IPS DF 4.7 (cell line): ENCODE results near the gene KIR3DL2.
"Not testable (repeated sequence)": the region's sequence is repeated elsewhere in the genome, so short reads cannot be mapped to it uniquely, and the experiment has no call there.

Source experiments
- DNase-seq: peaks from one replicate; pipeline ENCODE4 v3.0.0-alpha.2; 2013; ENCODE audit warnings: low spot score; ENCODE audit errors: extremely low read depth

KIR3DL2 gene

GRCh38 chr19:54850061-54850640, at the start of gene KIR3DL2:
Gene KIR3DL2, plus strand, starts transcription at chr19:54850443. Its CDS starts 33 bp downstream, at chr19:54850476.
- not testable (repeated sequence) for DNase-seq

- no peak for DNase-seq
These were observed 46.8 kb upstream of the KIR3DL2 start, which contains the start of gene KIR2DL4 for GRCh38 chr19:54803410-54803809. Gene KIR2DL4, plus strand, starts transcription at chr19:54803610. Its CDS starts 42 bp downstream, at chr19:54803652.

- no peak for DNase-seq
These were observed 46.1 kb upstream of the KIR3DL2 start for GRCh38 chr19:54804101-54804500.

DNA sequence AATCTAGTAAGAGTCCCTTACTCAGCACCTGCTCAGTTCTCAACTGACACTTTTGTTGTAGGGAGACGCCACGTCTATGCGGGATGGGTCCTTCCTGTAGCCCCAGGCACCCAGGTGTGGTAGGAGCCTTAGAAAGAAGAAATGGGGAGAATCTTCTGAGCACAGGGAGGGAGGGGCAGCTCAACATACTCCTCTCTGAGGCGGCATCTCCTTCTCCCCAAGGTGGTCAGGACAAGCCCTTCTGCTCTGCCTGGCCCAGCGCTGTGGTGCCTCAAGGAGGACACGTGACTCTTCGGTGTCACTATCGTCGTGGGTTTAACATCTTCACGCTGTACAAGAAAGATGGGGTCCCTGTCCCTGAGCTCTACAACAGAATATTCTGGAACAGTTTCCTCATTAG, 45.7 kb upstream of the KIR3DL2 start:
- no peak for DNase-seq

GRCh38 chr19:54805665-54806515, 44.4 kb upstream of the KIR3DL2 start:
- DNase-seq = no peak

GRCh38 chr19:54806516-54806838, 43.8 kb upstream of the KIR3DL2 start:
- no peak for DNase-seq

GRCh38 chr19:54814571-54814970, 35.7 kb upstream of the KIR3DL2 start:
- not testable (repeated sequence) for DNase-seq

- not testable (repeated sequence) for DNase-seq
These were observed 34.0 kb upstream of the KIR3DL2 start, which contains the start of gene KIR3DL1 for GRCh38 chr19:54816251-54816650. Gene KIR3DL1, plus strand, starts transcription at chr19:54816468.

DNA sequence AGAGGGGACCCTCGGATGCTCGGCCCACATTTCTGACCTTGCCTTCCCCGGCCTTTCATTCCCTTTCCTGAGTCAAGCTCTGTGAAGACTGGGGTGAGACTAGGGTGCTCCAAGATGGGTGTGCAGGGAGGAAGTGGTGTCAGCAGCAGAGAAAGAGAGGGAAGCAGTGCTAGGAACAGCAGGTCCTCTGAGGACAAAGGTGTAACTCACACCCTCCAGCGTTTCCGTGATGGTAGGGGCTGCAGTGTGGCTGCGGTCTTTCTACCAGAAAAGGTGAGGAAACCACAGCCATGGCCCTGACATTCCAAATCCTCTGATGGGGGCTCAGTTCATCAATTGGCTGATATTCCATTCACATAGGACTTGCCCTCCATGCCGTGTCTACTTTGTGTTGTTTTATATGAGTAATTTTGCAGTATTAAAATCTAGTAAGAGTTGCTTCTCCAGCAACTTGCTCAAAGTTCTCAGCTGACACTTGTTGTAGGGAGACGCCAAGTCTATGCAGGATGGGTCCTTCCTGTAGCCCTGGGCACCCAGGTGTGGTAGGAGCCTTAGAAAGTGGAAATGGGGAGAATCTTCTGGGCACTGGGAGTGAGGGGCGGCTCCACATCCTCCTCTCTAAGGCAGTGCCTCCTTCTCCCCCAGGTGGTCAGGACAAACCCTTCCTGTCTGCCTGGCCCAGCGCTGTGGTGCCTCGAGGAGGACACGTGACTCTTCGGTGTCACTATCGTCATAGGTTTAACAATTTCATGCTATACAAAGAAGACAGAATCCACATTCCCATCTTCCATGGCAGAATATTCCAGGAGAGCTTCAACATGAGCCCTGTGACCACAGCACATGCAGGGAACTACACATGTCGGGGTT, 32.3 kb upstream of the KIR3DL2 start:
- no peak for DNase-seq

DNA sequence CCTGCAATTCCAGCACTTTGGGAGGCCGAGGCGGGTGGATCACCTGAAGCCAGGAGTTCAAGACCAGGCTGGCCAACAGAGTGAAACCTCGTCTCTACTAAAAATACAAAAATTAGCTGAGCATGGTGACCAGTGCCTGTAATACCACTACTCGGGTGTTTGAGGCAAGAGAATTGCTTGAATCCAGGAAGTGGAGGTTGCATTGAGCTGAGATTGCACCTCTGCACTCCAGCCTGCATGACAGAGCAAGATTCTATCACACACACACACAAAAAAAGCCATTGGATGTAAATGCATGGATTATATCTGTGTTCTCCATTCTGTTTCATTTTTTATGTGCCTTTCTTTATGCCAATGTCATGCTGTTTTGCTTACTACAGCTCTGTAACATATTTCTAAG, 25.8 kb upstream of the KIR3DL2 start:
- not testable (repeated sequence) for DNase-seq

DNA sequence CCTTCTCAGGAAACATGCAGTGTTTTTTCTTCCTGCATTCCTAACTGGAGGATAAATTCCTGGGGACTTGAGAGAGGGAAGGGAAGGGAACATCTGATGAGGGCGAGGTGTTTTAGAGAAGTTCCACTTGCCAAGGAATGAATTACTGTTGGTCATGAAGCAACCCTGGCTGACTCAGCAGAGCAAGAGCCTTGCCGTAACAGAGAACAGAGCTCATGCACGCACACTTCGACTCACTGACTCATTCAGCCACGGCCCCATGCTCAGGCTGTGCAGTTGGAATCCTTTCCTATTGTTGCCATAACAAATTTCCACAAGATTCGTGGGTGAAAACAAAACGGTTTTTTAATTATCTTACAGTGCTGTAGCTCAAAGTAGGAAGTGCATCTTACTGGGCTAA, 24.9 kb upstream of the KIR3DL2 start:
- DNase-seq = not testable (repeated sequence)

GRCh38 chr19:54828064-54828463, 22.2 kb upstream of the KIR3DL2 start:
- DNase-seq = not testable (repeated sequence)

DNA sequence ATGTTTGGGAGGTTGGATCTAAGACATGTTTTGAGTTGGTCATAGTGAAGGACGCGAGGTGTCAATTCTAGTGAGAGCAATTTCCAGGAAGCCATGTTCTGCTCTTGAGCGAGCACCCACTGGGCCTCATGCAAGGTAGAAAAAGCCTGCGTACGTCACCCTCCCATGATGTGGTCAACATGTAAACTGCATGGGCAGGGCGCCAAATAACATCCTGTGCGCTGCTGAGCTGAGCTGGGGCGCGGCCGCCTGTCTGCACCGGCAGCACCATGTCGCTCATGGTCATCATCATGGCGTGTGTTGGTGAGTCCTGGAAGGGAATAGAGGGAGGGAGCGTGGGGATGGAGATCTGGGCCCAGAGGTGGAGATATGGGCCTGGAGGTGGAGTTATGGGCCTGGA, 17.7 kb upstream of the KIR3DL2 start, which contains the start of gene KIR2DS4:
Gene KIR2DS4, plus strand, starts transcription at position 181 of the 400 bp plus-strand sequence.
- DNase-seq = not testable (repeated sequence)

DNA sequence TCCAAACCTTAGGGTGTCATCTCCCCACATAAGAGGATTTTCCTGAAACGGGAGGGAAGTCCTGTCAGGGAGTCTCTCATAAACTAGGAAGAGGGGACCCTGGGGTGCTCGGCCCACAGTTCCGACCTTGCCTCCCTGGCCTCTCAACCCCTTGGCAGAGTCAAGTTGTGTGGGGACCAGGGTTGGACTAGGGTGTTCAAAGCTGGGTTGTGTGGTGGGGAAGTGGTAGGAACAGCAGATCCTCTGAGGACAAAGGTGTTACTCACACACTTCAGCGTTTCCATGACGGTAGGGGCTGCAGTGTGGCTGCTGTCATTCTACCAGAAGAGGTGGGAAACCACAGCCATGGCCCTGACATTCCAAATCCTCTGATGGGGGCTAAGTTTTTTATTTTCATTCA, 15.1 kb upstream of the KIR3DL2 start:
- not testable (repeated sequence) for DNase-seq

GRCh38 chr19:54837522-54837921, 12.7 kb upstream of the KIR3DL2 start:
- DNase-seq = not testable (repeated sequence)

DNA sequence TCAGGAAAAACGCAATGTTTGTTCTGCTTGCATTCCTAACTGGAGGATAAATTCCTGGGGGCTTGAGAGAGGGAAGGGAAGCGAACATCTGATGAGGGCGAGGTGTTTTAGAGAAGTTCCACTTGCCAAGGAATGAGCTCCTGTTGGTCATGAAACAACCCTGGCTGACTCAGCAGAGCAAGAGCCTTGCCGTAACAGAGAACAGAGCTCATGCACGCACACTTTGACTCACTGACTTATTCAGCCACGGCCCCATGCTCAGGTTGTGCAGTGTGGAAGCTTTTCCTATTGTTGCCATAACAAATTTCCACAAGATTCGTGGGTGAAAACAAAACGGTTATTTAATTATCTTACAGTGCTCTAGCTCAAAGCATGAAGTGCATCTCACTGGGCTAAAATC, 7.1 kb upstream of the KIR3DL2 start:
- not testable (repeated sequence) for DNase-seq

DNA sequence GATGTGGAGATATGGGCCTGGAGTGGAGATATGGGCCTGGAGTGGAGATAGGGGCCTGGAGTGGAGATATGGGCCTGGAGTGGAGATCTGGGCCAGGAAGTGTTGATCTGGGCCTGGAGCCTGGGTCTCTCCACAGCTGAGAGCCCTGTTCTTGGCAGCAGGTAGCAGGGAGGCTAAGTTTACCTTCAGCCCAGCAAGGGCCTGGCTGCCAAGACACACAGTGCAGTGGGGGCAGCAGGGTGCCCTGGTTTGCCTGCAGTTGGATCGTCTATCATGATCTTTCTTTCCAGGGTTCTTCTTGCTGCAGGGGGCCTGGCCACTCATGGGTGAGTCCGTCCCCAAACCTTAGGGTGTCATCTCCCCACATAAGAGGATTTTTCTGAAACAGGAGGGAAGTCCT, 687 bp downstream of the KIR3DL2 start:
- DNase-seq = no peak

DNA sequence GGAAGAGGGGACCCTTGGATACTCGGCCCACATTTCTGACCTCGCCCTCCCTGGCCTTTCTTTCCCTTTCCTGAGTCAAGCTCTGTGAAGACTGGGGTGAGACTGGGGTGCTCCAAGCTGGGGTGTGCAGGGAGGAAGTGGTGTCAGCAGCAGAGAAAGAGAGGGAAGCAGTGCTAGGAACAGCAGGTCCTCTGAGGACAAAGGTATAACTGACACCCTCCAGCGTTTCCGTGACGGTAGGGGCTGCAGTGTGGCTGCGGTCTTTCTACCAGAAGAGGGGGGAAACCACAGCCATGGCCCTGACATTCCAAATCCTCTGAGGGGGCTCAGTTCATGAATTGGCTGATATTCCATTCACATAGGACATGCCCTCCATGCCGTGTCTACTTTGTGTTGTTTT, 1.1 kb downstream of the KIR3DL2 start:
- no peak for DNase-seq

GRCh38 chr19:54855241-54855640, 5.0 kb downstream of the KIR3DL2 start:
- not testable (repeated sequence) for DNase-seq

GRCh38 chr19:54858476-54858875, 8.2 kb downstream of the KIR3DL2 start:
- not testable (repeated sequence) for DNase-seq

GRCh38 chr19:54859421-54859820, 9.2 kb downstream of the KIR3DL2 start:
- not testable (repeated sequence) for DNase-seq

DNA sequence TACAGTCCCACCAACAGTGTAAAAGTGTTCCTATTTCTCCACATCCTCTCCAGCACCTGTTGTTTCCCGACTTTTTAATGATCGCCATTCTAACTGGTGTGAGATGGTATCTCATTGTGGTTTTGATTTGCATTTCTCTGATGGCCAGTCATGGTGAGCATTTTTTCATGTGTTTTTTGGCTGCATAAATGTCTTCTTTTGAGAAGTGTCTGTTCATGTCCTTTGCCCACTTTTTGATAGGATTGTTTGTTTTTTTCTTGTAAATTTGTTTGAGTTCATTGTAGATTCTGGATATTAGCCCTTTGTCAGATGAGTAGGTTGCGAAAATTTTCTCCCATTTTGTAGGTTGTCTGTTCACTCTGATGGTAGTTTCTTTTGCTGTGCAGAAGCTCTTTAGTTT, 13.2 kb downstream of the KIR3DL2 start:
- not testable (repeated sequence) for DNase-seq
